ENCODE results near the gene SHOC2.
A peak's percentile ranks its signal among the peaks of the same experiment; 100 is the strongest.

The SHOC2 gene

DNA sequence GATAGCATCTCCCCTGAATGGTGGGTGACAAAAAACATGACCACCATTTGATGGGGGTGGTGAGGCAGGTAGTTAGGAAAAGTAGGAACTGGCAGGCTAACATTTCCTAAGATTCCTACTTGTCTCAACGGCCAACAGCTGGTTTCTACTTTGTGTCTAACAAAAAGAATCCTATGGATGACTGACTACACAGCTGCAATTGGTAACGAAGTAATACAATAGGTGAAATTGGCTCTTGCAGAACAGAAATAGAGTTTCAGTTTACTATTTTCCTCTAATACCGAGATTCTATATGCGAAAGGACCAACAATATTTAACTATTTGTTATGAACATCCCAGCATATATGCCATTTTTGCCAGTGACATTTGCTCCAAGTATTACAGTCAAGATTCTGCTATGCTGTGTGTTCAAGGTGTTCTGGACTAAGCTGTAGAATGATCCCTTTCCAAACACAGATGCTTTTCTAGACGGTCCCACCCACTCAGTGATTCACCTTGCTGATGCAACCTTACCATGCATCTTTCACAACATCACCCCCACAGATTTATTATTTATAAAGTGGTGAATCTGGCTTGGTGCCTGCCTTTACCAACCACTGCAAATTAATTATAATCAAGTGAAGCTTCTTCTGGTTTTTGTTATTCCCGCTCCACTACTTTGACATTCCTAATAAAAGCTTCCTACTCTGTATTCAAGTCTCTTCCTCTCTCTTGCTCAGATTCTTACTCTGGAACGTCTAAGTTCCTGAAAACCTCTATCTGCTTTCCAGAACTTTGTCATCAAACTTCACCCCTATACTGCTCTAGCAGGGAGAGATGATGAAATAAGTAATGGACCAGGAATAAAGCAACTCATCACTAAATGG is 17.2 kb upstream of the SHOC2 start:
- no peak overlapping the region for H3K27ac ChIP-seq
- TF ChIP-seq ZFX (IDR thresholded peaks at IDR 0.05) = no peak
- TF ChIP-seq, protein P1, sequence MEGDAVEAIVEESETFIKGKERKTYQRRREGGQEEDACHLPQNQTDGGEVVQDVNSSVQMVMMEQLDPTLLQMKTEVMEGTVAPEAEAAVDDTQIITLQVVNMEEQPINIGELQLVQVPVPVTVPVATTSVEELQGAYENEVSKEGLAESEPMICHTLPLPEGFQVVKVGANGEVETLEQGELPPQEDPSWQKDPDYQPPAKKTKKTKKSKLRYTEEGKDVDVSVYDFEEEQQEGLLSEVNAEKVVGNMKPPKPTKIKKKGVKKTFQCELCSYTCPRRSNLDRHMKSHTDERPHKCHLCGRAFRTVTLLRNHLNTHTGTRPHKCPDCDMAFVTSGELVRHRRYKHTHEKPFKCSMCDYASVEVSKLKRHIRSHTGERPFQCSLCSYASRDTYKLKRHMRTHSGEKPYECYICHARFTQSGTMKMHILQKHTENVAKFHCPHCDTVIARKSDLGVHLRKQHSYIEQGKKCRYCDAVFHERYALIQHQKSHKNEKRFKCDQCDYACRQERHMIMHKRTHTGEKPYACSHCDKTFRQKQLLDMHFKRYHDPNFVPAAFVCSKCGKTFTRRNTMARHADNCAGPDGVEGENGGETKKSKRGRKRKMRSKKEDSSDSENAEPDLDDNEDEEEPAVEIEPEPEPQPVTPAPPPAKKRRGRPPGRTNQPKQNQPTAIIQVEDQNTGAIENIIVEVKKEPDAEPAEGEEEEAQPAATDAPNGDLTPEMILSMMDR (conservative IDR thresholded peaks at IDR 0.05) = no peak

DNA sequence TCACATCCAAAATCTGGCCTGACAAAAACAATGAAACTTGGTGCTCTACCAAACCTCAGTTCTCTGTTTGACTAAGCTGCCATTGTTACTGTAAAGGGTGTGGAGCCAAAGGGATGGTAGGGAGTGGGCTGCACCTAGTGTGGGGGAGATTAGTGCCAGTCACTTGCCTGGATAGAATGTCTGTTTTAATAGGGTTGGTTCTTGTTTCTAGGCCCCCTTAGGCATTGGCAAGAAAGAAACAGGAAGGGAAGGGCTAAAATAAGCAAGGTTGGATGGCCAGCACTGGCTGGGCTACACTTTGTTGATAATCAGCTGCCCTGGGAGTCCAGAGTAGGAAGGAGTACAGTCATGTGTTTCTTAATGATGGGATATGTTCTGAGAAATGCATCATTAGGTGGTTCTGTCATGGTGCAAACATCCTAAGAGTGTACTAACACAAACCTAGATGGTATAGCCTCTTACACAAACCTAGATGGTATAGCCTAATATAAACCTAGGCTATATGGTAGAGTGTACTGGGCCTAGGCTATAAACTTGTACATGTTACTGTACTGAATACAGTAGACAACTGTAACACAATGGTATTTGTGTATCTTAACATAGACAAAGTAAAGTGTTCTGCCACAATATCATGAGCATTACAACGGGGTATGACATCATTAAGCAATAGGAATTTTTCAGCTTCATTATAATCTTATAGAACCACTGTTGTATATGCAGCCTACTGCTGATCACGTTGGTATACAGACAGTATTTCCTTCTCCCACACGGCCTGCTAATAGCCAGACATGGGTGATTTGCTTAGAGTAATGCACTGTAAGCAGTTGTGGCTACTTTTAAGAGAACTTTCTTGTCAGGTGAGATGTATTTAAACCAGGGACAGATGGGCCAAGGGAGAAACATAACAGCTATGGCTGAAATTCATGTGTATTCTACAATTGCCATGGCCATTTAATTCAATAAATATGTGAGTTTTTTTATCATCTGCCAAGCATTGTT is 15.8 kb upstream of the SHOC2 start:
- TF ChIP-seq, protein P1 (conservative IDR thresholded peaks at IDR 0.05) = no peak
- TF ChIP-seq ZFX (IDR thresholded peaks at IDR 0.05) = no peak
- H3K27ac ChIP-seq = no peak overlapping the region

DNA sequence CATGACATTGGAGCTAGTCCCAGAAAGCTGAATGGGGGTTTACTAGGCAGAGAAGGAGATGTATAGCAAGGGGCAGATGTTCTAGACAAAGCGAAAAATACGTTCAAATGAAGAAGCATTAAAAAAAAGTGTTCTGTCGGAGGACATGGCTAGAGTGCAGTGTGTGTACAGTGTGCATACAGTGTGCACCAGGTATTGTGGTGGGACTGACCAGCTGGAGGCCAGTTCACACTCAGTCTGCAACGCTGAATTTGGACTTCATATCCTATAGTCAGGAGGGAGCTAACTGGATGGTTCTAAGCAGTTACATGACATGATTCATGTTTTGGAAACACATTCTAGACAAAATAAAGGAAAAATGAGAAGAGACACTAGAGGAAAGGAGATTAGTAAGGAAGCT is 9.3 kb upstream of the SHOC2 start:
- H3K27ac ChIP-seq = no peak overlapping the region
- TF ChIP-seq, protein P1 (conservative IDR thresholded peaks at IDR 0.05) = no peak
- TF ChIP-seq ZFX (IDR thresholded peaks at IDR 0.05) = no peak

DNA sequence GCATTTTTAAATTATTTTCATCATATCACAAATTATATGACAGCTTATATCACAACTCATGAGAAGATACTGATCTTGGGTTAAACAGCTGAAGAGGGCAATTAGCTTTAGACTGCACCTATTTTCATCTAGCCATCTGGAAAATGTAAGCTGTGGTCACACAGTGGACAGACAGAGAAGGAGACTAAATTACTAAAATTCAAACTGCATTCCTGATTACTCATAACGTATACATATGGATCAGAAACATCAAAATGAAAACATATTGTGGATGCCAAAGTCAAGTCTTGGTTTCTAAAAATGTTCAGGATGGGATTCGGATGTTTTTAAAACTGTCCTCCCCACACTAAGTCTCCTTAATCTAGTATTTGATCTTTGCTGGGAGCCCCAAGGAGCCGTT is 7.0 kb upstream of the SHOC2 start:
- no peak for TF ChIP-seq ZFX (IDR thresholded peaks at IDR 0.05)
- TF ChIP-seq, protein P1 (conservative IDR thresholded peaks at IDR 0.05) = no peak
- H3K27ac ChIP-seq = no peak overlapping the region

DNA sequence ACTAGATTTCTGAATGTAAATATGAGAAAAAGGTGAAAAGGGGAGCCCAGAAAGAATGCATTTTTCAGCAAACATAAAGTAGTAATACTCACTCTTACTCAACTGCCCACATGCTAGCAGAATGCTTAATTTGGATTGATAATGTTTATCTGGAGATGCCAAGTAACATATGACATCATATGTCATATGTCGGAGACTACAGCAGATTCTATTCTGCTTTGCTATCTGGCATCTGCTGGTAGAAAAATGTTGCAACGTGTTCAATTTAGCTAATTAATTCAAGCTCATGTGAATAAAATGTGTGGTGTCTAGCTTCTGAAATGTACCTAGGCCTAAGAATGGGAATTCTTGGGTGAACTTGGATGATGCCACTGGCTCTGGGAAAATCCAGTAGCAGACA is 5.0 kb upstream of the SHOC2 start:
- TF ChIP-seq, protein P1 (conservative IDR thresholded peaks at IDR 0.05) = no peak
- no peak for TF ChIP-seq ZFX (IDR thresholded peaks at IDR 0.05)
- no peak overlapping the region for H3K27ac ChIP-seq

DNA sequence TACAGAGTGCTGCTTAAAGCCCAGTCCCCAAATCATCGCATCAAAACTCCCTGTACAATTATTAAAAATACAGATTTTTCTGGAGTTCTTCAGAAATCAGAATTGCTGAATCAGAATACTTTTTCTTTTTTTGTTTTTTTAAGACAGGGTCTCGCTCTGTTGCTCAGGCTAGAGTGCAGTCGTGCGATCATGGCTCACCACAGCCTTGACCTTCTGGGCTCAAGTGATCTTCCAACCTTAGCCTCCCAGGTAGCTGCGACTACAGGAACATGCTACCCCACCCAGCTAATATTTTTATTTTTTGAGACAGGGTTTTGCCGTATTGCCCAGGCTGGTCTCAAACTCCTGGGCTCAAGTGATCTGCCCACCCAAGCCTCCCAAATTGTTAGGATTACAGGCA is 4.4 kb upstream of the SHOC2 start:
- TF ChIP-seq, protein P1 (conservative IDR thresholded peaks at IDR 0.05) = no peak
- TF ChIP-seq ZFX (IDR thresholded peaks at IDR 0.05) = no peak
- no peak overlapping the region for H3K27ac ChIP-seq

DNA sequence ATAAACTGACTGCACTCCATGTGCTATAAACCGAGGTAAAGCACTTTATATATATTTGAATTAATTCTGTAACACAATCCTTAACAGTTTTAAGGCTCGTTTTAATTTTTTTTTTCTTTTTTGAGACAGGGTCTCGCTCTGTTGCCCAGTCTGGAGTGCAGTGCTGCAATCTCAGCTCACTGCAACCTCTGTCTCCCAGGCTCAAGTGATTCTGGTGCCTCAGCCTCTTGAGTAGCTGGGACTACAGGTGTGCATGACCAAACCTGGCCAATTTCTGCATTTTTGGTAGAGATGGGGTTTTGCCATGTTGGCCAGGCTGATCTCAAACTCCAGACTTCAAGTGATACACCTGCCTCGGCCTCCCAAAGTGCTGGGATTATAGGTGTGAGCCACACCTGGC is 3.8 kb upstream of the SHOC2 start:
- peak overlapping the region; percentile 41 for H3K27ac ChIP-seq
